ENCODE results near the gene ZNF398. TPM values are rescaled to one million over a fixed set of nuclear protein-coding genes. Genes with fewer than 3 reads are reported as not detected.

ZNF398 gene
- total RNA-seq = 16.1 and 18.6 TPM in 2 replicates

GRCh38 chr7:149147072-149147751 is at the start of gene ZNF398:
Gene ZNF398 (plus strand): TSS chr7:149147453. CDS start chr7:149147743, 290 bp downstream.
- peak within 1 kb of the TSS; percentile 84 for H3K4me3 ChIP-seq (ENCODE audit: low read depth, low read length)
- TF ChIP-seq CTCF (IDR thresholded peaks at IDR 0.05; ENCODE audit: insufficient read depth, low read depth, low read length) = peak; percentile 43
- peak; percentile 74 for DNase-seq (ENCODE audit: low read depth)

GRCh38 chr7:149099058-149099457 is 48.2 kb upstream of the ZNF398 start:
- H3K4me3 ChIP-seq (ENCODE audit: low read depth, low read length) = no peak overlapping the region
- DNase-seq (ENCODE audit: low read depth) = no peak
- no peak for TF ChIP-seq CTCF (IDR thresholded peaks at IDR 0.05; ENCODE audit: insufficient read depth, low read depth, low read length)

- no peak overlapping the region for H3K4me3 ChIP-seq (ENCODE audit: low read depth, low read length)
- no peak for TF ChIP-seq CTCF (IDR thresholded peaks at IDR 0.05; ENCODE audit: insufficient read depth, low read depth, low read length)
- DNase-seq (ENCODE audit: low read depth) = no peak
Measured at GRCh38 chr7:149100821-149101220, 46.4 kb upstream of the ZNF398 start.

GRCh38 chr7:149102666-149103065 is 44.6 kb upstream of the ZNF398 start:
- TF ChIP-seq CTCF (IDR thresholded peaks at IDR 0.05; ENCODE audit: insufficient read depth, low read depth, low read length) = no peak
- H3K4me3 ChIP-seq (ENCODE audit: low read depth, low read length) = no peak overlapping the region
- no peak for DNase-seq (ENCODE audit: low read depth)

GRCh38 chr7:149103424-149103823 is 43.8 kb upstream of the ZNF398 start:
- DNase-seq (ENCODE audit: low read depth) = no peak
- TF ChIP-seq CTCF (IDR thresholded peaks at IDR 0.05; ENCODE audit: insufficient read depth, low read depth, low read length) = no peak
- H3K4me3 ChIP-seq (ENCODE audit: low read depth, low read length) = no peak overlapping the region

GRCh38 chr7:149104214-149104613 is 43.0 kb upstream of the ZNF398 start:
- no peak for DNase-seq (ENCODE audit: low read depth)
- no peak for TF ChIP-seq CTCF (IDR thresholded peaks at IDR 0.05; ENCODE audit: insufficient read depth, low read depth, low read length)
- no peak overlapping the region for H3K4me3 ChIP-seq (ENCODE audit: low read depth, low read length)

GRCh38 chr7:149104749-149105148 is 42.5 kb upstream of the ZNF398 start:
- TF ChIP-seq CTCF (IDR thresholded peaks at IDR 0.05; ENCODE audit: insufficient read depth, low read depth, low read length) = no peak
- H3K4me3 ChIP-seq (ENCODE audit: low read depth, low read length) = no peak overlapping the region
- no peak for DNase-seq (ENCODE audit: low read depth)

Measured in fibroblast of villous mesenchyme (primary cell).